ENCODE results near the gene JAZF1. TPM values are rescaled to one million over a fixed set of nuclear protein-coding genes. Genes with fewer than 3 reads are reported as not detected.

JAZF1 gene
- total RNA-seq, 1 donor from 2014 or later: 33.8 TPM

- no peaks in the 10 kb centered on the region for H3K36me3 Mint-ChIP-seq (ENCODE audit: low read depth)
- no peaks in the 10 kb centered on the region for H3K9me3 Mint-ChIP-seq (ENCODE audit: low read depth)
- peak overlapping the region; percentile 93 for H3K27ac Mint-ChIP-seq (ENCODE audit: unreplicated experiment)
- DNase-seq (ENCODE audit: low spot score): no peak
- no peak overlapping the region for H3K4me3 Mint-ChIP-seq (ENCODE audit: unreplicated experiment)
- peaks cover 37% of the 10 kb centered on the region for H3K4me1 Mint-ChIP-seq (ENCODE audit: low read depth)
- no peak for TF ChIP-seq CTCF (IDR thresholded peaks at IDR 0.05)
- no peaks in the 10 kb centered on the region for H3K27me3 Mint-ChIP-seq (ENCODE audit: low read depth)
Measured at GRCh38 chr7:27875061-27875460, 305.5 kb downstream of the JAZF1 start.

- TF ChIP-seq CTCF (IDR thresholded peaks at IDR 0.05): no peak
- H3K36me3 Mint-ChIP-seq (ENCODE audit: low read depth): no peaks in the 10 kb centered on the region
- peak overlapping the region; percentile 93 for H3K27ac Mint-ChIP-seq (ENCODE audit: unreplicated experiment)
- no peaks in the 10 kb centered on the region for H3K9me3 Mint-ChIP-seq (ENCODE audit: low read depth)
- no peaks in the 10 kb centered on the region for H3K27me3 Mint-ChIP-seq (ENCODE audit: low read depth)
- H3K4me1 Mint-ChIP-seq (ENCODE audit: low read depth): peaks cover 37% of the 10 kb centered on the region
- peak overlapping the region; percentile 37 for H3K4me3 Mint-ChIP-seq (ENCODE audit: unreplicated experiment)
- no peak for DNase-seq (ENCODE audit: low spot score)
Measured at GRCh38 chr7:27873981-27874957, 306.3 kb downstream of the JAZF1 start.

GRCh38 chr7:27872356-27873275 lies 308.0 kb downstream of the JAZF1 start:
- no peak overlapping the region for H3K4me3 Mint-ChIP-seq (ENCODE audit: unreplicated experiment)
- H3K9me3 Mint-ChIP-seq (ENCODE audit: low read depth): no peaks in the 10 kb centered on the region
- H3K27me3 Mint-ChIP-seq (ENCODE audit: low read depth): no peaks in the 10 kb centered on the region
- no peak for DNase-seq (ENCODE audit: low spot score)
- peaks cover 2% of the 10 kb centered on the region for H3K36me3 Mint-ChIP-seq (ENCODE audit: low read depth)
- no peak for TF ChIP-seq CTCF (IDR thresholded peaks at IDR 0.05)
- H3K4me1 Mint-ChIP-seq (ENCODE audit: low read depth): peaks cover 40% of the 10 kb centered on the region
- H3K27ac Mint-ChIP-seq (ENCODE audit: unreplicated experiment): peak overlapping the region; percentile 93

- no peak for TF ChIP-seq CTCF (IDR thresholded peaks at IDR 0.05)
Measured at GRCh38 chr7:27871866-27872265, 308.7 kb downstream of the JAZF1 start.

GRCh38 chr7:27871086-27871485 lies 309.5 kb downstream of the JAZF1 start:
- no peak for DNase-seq (ENCODE audit: low spot score)
- Mint-ChIP-seq H3K27me3 (ENCODE audit: low read depth) (no peaks in the 10 kb centered on the region), H3K36me3 (ENCODE audit: low read depth) (peaks cover 2% of the 10 kb centered on the region), H3K4me3 (ENCODE audit: unreplicated experiment) (no peak overlapping the region), H3K27ac (ENCODE audit: unreplicated experiment) (no peak overlapping the region), H3K4me1 (ENCODE audit: low read depth) (peaks cover 49% of the 10 kb centered on the region), H3K9me3 (ENCODE audit: low read depth) (no peaks in the 10 kb centered on the region)
- no peak for TF ChIP-seq CTCF (IDR thresholded peaks at IDR 0.05)

More at GRCh38 chr7:27871866-27872265, 308.7 kb downstream of the JAZF1 start:
- Mint-ChIP-seq H3K4me1 (ENCODE audit: low read depth) (peaks cover 46% of the 10 kb centered on the region), H3K4me3 (ENCODE audit: unreplicated experiment) (no peak overlapping the region), H3K27me3 (ENCODE audit: low read depth) (no peaks in the 10 kb centered on the region), H3K9me3 (ENCODE audit: low read depth) (no peaks in the 10 kb centered on the region), H3K27ac (ENCODE audit: unreplicated experiment) (no peak overlapping the region), H3K36me3 (ENCODE audit: low read depth) (peaks cover 2% of the 10 kb centered on the region)
- DNase-seq (ENCODE audit: low spot score): no peak

All from chondrocyte (in vitro differentiated cells).